ENCODE measurements around the gene CAPN14. TPM values are rescaled to one million over a fixed set of nuclear protein-coding genes. Genes with fewer than 3 reads are reported as not detected.

CAPN14 gene
- total RNA-seq, 6 donors from 2014 or later: 0.11 to 1.0 (median 0.27) TPM

GRCh38 chr2:31260870-31261269, 43.6 kb upstream of the CAPN14 start:
- H3K36me3 ChIP-seq: peaks cover 0 to 26% (median 4%) of the 10 kb centered on the region in 4 donors
- WGBS, 2 donors: 80 to 83% methylated on average over 2 to 4 of the region's 4 CpGs
- DNase-seq (peak in 1 of 2 donors; percentile 31), ATAC-seq (ENCODE audit: low FRiP score in 2 of 2) (peak in 1 of 2 donors; percentile 34)
- no peaks in the 10 kb centered on the region for H3K27me3 ChIP-seq
- no peak overlapping the region for H3K4me3 ChIP-seq
- H3K27ac ChIP-seq: no peak overlapping the region
- H3K9me3 ChIP-seq: no peaks in the 10 kb centered on the region
- TF ChIP-seq POLR2AphosphoS5 (IDR thresholded peaks at IDR 0.05) (no peak), CTCF (IDR thresholded peaks at IDR 0.05) (no peak), POLR2A (IDR thresholded peaks at IDR 0.05) (no peak), EP300 (IDR thresholded peaks at IDR 0.05) (no peak)
- no peaks in the 10 kb centered on the region for H3K4me1 ChIP-seq

- no peak overlapping the region for H3K4me3 ChIP-seq
- no peak for TF ChIP-seq POLR2A (IDR thresholded peaks at IDR 0.05)
- no peak for TF ChIP-seq EP300 (IDR thresholded peaks at IDR 0.05)
- TF ChIP-seq CTCF (IDR thresholded peaks at IDR 0.05): no peak
- no peak overlapping the region for H3K27ac ChIP-seq
- DNase-seq: no peak
- H3K4me1 ChIP-seq: peaks cover 0 to 6% (median 2%) of the 10 kb centered on the region in 4 donors
- peaks cover 0 to 24% (median 4%) of the 10 kb centered on the region in 4 donors for H3K36me3 ChIP-seq
- WGBS, 2 donors: 97 to 98% methylated on average over 3 of the region's 3 CpGs
- no peaks in the 10 kb centered on the region for H3K27me3 ChIP-seq
- ATAC-seq (ENCODE audit: low FRiP score in 2 of 2): no peak
- no peaks in the 10 kb centered on the region for H3K9me3 ChIP-seq
Observed at GRCh38 chr2:31259075-31259474, 41.8 kb upstream of the CAPN14 start.

GRCh38 chr2:31258351-31258750, 41.0 kb upstream of the CAPN14 start:
- TF ChIP-seq CTCF (IDR thresholded peaks at IDR 0.05): no peak
- TF ChIP-seq EP300 (IDR thresholded peaks at IDR 0.05): no peak
- TF ChIP-seq POLR2A (IDR thresholded peaks at IDR 0.05): no peak
- no peak for TF ChIP-seq POLR2AphosphoS5 (IDR thresholded peaks at IDR 0.05)
- no peaks in the 10 kb centered on the region for H3K9me3 ChIP-seq
- ATAC-seq (ENCODE audit: low FRiP score in 2 of 2): no peak
- H3K4me1 ChIP-seq: peaks cover 3 to 9% (median 6%) of the 10 kb centered on the region in 4 donors
- 75 to 85% methylated on average over 5 of the region's 5 CpGs for WGBS, 2 donors
- peaks cover 0 to 21% (median 4%) of the 10 kb centered on the region in 4 donors for H3K36me3 ChIP-seq
- no peaks in the 10 kb centered on the region for H3K27me3 ChIP-seq
- H3K4me3 ChIP-seq: no peak overlapping the region
- no peak overlapping the region for H3K27ac ChIP-seq
- no peak for DNase-seq

- ATAC-seq (ENCODE audit: low FRiP score in 2 of 2): no peak
- Histone ChIP-seq H3K9me3 (no peaks in the 10 kb centered on the region), H3K36me3 (peaks cover 0 to 14% (median 3%) of the 10 kb centered on the region in 4 donors), H3K4me1 (peaks cover 5 to 9% (median 6%) of the 10 kb centered on the region in 4 donors), H3K4me3 (no peak overlapping the region), H3K27ac (no peak overlapping the region), H3K27me3 (no peaks in the 10 kb centered on the region)
- no peak for TF ChIP-seq EP300 (IDR thresholded peaks at IDR 0.05)
- no peak for TF ChIP-seq POLR2AphosphoS5 (IDR thresholded peaks at IDR 0.05)
- TF ChIP-seq CTCF (IDR thresholded peaks at IDR 0.05): no peak
- no peak for TF ChIP-seq POLR2A (IDR thresholded peaks at IDR 0.05)
- DNase-seq: no peak
- 75 to 88% methylated on average over 4 of the region's 4 CpGs for WGBS, 2 donors
Observed at GRCh38 chr2:31256611-31257382, 39.5 kb upstream of the CAPN14 start.

All from upper lobe of left lung (tissue), 6 donors.